Breast epithelium (tissue), 3 donors: ENCODE results near the gene SOX1.

Experiments
- POLR2A ChIP-seq: fragments of 450-650 bp; IDR thresholded peaks from one replicate; pipeline ENCODE4 v1.6.1; 2016; ENCODE audit warnings: antibody characterized with exemption, mild to moderate bottlenecking, moderate library complexity
- TF ChIP-seq, protein P1 (sequence below), 3 donors: fragments of 450-650 bp; IDR thresholded peaks; one replicate each; pipeline ENCODE4 v1.5.1; 2016 to 2017; ENCODE audit warnings: antibody characterized with exemption in 3 of 3, mild to moderate bottlenecking in 3 of 3, moderate library complexity in 3 of 3

DNA sequence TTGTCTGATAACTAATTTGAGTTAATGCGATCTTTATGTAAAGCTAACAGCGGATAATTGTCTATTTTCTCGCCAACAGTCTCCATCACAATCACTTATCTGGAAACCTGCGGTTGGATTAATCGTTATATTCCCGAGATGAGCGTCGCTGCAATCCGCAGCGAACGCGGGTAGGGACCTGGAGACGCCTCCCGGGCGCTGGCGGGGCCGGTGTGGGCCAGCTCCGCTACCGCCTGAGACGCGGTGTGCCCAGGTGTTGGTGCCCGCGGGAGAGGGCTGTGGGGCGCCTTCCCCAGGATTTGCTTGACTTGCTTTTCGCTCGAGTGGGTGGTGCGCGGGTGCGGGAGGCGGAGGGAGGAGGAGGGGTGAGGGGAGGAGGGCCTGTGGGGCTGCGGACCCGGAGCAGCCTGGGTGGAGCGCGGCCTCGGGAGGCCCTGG lies 38.3 kb downstream of the SOX1 start:
- TF ChIP-seq, protein P1, sequence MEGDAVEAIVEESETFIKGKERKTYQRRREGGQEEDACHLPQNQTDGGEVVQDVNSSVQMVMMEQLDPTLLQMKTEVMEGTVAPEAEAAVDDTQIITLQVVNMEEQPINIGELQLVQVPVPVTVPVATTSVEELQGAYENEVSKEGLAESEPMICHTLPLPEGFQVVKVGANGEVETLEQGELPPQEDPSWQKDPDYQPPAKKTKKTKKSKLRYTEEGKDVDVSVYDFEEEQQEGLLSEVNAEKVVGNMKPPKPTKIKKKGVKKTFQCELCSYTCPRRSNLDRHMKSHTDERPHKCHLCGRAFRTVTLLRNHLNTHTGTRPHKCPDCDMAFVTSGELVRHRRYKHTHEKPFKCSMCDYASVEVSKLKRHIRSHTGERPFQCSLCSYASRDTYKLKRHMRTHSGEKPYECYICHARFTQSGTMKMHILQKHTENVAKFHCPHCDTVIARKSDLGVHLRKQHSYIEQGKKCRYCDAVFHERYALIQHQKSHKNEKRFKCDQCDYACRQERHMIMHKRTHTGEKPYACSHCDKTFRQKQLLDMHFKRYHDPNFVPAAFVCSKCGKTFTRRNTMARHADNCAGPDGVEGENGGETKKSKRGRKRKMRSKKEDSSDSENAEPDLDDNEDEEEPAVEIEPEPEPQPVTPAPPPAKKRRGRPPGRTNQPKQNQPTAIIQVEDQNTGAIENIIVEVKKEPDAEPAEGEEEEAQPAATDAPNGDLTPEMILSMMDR (IDR thresholded peaks at IDR 0.05), result no peak
- TF ChIP-seq POLR2A, result no peak
